Measurements from ENCODE around the gene PLOD3.

PLOD3 gene

GRCh38 chr7:101156277-101156676, 61.1 kb downstream of the PLOD3 start:
- no peak overlapping the region for H3K4me3 ChIP-seq
- H3K27ac ChIP-seq, result no peak overlapping the region

All from skin epidermis (tissue), 12 donors.